ENCODE data around the gene FIZ1. TPM values are rescaled to one million over a fixed set of nuclear protein-coding genes. Genes with fewer than 3 reads are reported as not detected.

Gene FIZ1
- total RNA-seq (2014; rRNA removed; shearing (Covaris generic)) (6.0 and 6.8 TPM in 2 replicates), total RNA-seq (2022) (17.1 and 18.0 TPM in 2 replicates), Bru-seq, nascent RNA (percentile 56 among the genes with signal in this experiment), BruChase-seq, experiment 1, labeled RNA remaining after a 6-hour chase (percentile 48 among the genes with signal in this experiment), BruChase-seq, experiment 2, labeled RNA remaining after a 2-hour chase (percentile 61 among the genes with signal in this experiment)
- long read RNA-seq, full-length matches to known transcripts, result 18 of 32 reads
- long read RNA-seq, partial matches to known transcripts, result 0 of 32 reads
- long read RNA-seq, other reads (novel, unspliced or antisense), result 14 of 32 reads

- Histone ChIP-seq H2AFZ (ENCODE audit: low read length) (peak within 1 kb of the TSS; percentile 66), H3K79me2 (ENCODE audit: insufficient read depth, low read depth, low read length) (no peaks in the 10 kb centered on the region), H3K4me3 (ENCODE audit: low read depth, low read length, poor library complexity, severe bottlenecking) (peak within 1 kb of the TSS; percentile 74), H3K4me1 (ENCODE audit: insufficient read depth, low read length, poor library complexity, severe bottlenecking) (peaks cover 32% of the 10 kb centered on the region), H3K9me2 (ENCODE audit: insufficient read depth, low read length) (no peaks in the 10 kb centered on the region), H3K9me3 (ENCODE audit: low read length) (no peaks in the 10 kb centered on the region), H3K36me3 (ENCODE audit: insufficient read depth, low read length) (peaks cover 24% of the 10 kb centered on the region), H3K27ac (ENCODE audit: low read depth, low read length, poor library complexity, severe bottlenecking) (peak within 1 kb of the TSS; percentile 94), H3K4me2 (ENCODE audit: low read length) (peak within 1 kb of the TSS; percentile 100), H4K20me1 (ENCODE audit: insufficient read depth, low read length) (no peaks in the 10 kb centered on the region)
- BruUV-seq (replicated peaks), result no TSS peak
- POLR2A ChIA-PET, result interaction anchor here (0.8 to 1.6 kb wide), 4 partner anchors 12 to 48 kb away, joined by 3 to 15 read pairs (median 6); partner anchors contain the start of gene ZNF784
- peak; percentile 98 for DNase-seq (ENCODE audit: low spot score)
- TF ChIP-seq EZH2phosphoT487 (IDR thresholded peaks at IDR 0.05; ENCODE audit: borderline replicate concordance, low read depth, low read length) (no peak), CTCF (conservative IDR thresholded peaks at IDR 0.05; ENCODE audit: low read length) (no peak)
- CTCF ChIA-PET (ENCODE audit: unreplicated experiment), result no interaction called here
- intact Hi-C loops (cut with micrococcal nuclease; ENCODE audit: unreplicated experiment), result loop anchor here (1.0 to 2.0 kb wide), 2 partner anchors 19 to 44 kb away; partner anchors contain the start of genes ZNF579 and ZNF581
Observed at GRCh38 chr19:55599468-55599841, at the start of gene FIZ1. TSS of gene FIZ1 (minus strand) at chr19:55599517. CDS start at chr19:55597865, 1,652 bp downstream.

GRCh38 chr19:55648585-55649267 lies 49.4 kb upstream of the FIZ1 start:
- intact Hi-C loops (cut with micrococcal nuclease; ENCODE audit: unreplicated experiment), result no loop called here
- H3K4me1 ChIP-seq (ENCODE audit: insufficient read depth, low read length, poor library complexity, severe bottlenecking), result peaks cover 40% of the 10 kb centered on the region
- H4K20me1 ChIP-seq (ENCODE audit: insufficient read depth, low read length), result no peaks in the 10 kb centered on the region
- POLR2A ChIA-PET, result no interaction called here
- H3K9me2 ChIP-seq (ENCODE audit: insufficient read depth, low read length), result no peaks in the 10 kb centered on the region
- CTCF ChIA-PET (ENCODE audit: unreplicated experiment), result no interaction called here
- TF ChIP-seq CTCF (conservative IDR thresholded peaks at IDR 0.05; ENCODE audit: low read length), result no peak
- no peak for TF ChIP-seq EZH2phosphoT487 (IDR thresholded peaks at IDR 0.05; ENCODE audit: borderline replicate concordance, low read depth, low read length)
- DNase-seq (ENCODE audit: low spot score), result no peak
- no peak overlapping the region for H2AFZ ChIP-seq (ENCODE audit: low read length)
- peaks cover 63% of the 10 kb centered on the region for H3K36me3 ChIP-seq (ENCODE audit: insufficient read depth, low read length)
- H3K27ac ChIP-seq (ENCODE audit: low read depth, low read length, poor library complexity, severe bottlenecking), result peak overlapping the region; percentile 90
- peak overlapping the region; percentile 98 for H3K4me2 ChIP-seq (ENCODE audit: low read length)
- no peaks in the 10 kb centered on the region for H3K9me3 ChIP-seq (ENCODE audit: low read length)
- peaks cover 40% of the 10 kb centered on the region for H3K79me2 ChIP-seq (ENCODE audit: insufficient read depth, low read depth, low read length)
- H3K4me3 ChIP-seq (ENCODE audit: low read depth, low read length, poor library complexity, severe bottlenecking), result peak overlapping the region; percentile 72
- no TSS peak for BruUV-seq (replicated peaks)
